GM12892 (cell line): ENCODE results near the gene MAN1A1.
A peak's percentile ranks its signal among the peaks of the same experiment; 100 is the strongest.

ENCODE experiments used
- DNase-seq: peaks from one replicate; pipeline ENCODE4 v3.0.0; 2011; ENCODE audit not compliant: insufficient read length
- FAIRE-seq: peaks from 2 replicates; lab custom pipeline; 2011; peaks lifted over from hg19 to GRCh38; lab: Jason Lieb, UNC
- POLR2A ChIP-seq: IDR thresholded peaks from 2 replicates; pipeline ENCODE4 v1.6.1; 2011; ENCODE audit warnings: low read depth, low read length, control low read depth
- POLR2AphosphoS5 ChIP-seq: IDR thresholded peaks from 2 replicates; pipeline ENCODE4 v1.6.1; 2011; ENCODE audit warnings: low read depth, low read length, control low read depth
- TAF1 ChIP-seq: IDR thresholded peaks from 2 replicates; pipeline ENCODE4 v1.6.1; 2011; ENCODE audit warnings: low read depth, mild to moderate bottlenecking, control low read depth, low read length, borderline replicate concordance

Gene MAN1A1

DNA sequence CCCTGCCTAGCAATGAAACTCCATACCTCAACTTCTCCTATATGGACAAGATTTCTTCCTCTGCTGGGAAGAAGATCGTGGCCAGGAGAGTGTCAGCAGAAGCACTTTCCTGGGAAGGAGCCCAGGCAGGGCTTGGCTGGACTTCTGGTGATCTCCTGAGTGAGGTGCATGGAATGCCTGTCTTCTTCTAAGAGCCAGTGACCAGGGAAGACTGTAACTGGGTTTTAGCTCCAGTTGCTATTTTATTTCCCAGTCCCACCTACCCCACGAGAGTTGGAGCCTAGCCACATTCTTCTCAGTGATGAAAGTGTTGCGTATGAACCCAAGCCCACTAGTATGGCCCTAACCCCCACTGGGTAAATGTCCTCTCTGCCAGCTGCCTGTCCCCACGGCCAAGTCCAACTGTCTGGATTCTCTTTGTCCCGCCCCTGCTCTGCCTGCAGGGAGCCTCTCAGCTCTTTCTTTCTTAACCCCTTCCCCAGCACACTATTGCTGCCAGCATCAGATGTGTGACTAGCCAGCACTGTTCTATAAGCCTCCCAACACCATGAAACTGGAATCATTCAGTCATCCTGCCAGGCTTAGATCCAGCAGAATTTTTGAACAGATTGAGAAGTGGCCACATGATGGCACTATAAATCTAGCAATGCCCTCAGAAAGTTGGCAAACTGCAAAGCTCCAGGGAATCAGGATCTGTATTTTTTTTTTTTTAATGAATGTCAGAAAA, 201.3 kb downstream of the MAN1A1 start:
- DNase-seq (no peak), FAIRE-seq (peak; percentile 69)
- TF ChIP-seq POLR2AphosphoS5 (no peak), POLR2A (no peak), TAF1 (no peak)

GRCh38 chr6:119147101-119148053, 202.2 kb downstream of the MAN1A1 start:
- DNase-seq: peak; percentile 38
- FAIRE-seq: no peak
- TF ChIP-seq TAF1: no peak

- DNase-seq (no peak), FAIRE-seq (no peak)
- TF ChIP-seq POLR2A (no peak), POLR2AphosphoS5 (no peak), TAF1 (no peak)
These were observed 204.4 kb downstream of the MAN1A1 start for GRCh38 chr6:119145111-119145510.

DNA sequence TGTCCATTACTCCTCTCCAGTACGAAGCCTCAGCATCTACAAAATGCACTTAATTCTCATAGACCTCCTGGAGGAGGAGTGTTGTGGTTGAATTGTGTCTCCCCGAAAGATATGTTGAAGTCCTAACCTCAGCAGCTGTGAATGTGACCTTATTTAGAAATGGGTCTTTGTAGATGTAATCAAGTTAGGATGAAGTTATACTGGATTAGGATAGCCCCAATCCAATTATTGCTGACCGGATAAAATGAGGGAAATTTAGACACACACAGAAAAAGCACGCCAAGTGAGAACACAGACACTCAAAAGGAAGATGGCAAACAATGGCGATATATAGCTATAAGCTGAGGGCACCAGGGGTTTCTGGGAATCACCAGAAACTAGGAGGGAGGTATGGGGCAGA, 206.9 kb downstream of the MAN1A1 start:
- TF ChIP-seq POLR2AphosphoS5 (no peak), TAF1 (no peak), POLR2A (no peak)
- DNase-seq (no peak), FAIRE-seq (no peak)

DNA sequence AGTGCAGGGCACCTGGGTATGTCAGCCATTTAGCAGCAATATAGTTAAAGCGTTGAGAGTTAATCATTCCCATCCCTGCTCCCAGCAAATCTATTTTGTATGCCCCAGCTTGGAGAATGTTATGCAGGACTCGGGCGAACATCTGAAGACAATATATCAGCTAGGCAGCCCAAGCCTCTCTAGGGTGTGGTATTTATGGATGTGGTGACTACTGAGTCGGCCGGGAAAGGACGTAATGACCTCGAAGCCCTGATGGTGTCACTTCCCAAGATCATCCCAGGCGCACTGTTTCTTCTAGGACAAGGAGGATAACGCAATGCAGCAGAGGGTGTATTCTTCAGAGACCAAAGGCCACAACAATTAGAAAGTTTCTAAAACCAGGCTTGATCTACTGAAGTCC, 207.5 kb downstream of the MAN1A1 start:
- no peak for TF ChIP-seq POLR2AphosphoS5
- no peak for TF ChIP-seq POLR2A
- no peak for TF ChIP-seq TAF1
- FAIRE-seq (no peak), DNase-seq (no peak)

- FAIRE-seq (no peak), DNase-seq (no peak)
- TF ChIP-seq TAF1 (no peak), POLR2AphosphoS5 (no peak), POLR2A (no peak)
These were observed 209.1 kb downstream of the MAN1A1 start for GRCh38 chr6:119140196-119141140.

DNA sequence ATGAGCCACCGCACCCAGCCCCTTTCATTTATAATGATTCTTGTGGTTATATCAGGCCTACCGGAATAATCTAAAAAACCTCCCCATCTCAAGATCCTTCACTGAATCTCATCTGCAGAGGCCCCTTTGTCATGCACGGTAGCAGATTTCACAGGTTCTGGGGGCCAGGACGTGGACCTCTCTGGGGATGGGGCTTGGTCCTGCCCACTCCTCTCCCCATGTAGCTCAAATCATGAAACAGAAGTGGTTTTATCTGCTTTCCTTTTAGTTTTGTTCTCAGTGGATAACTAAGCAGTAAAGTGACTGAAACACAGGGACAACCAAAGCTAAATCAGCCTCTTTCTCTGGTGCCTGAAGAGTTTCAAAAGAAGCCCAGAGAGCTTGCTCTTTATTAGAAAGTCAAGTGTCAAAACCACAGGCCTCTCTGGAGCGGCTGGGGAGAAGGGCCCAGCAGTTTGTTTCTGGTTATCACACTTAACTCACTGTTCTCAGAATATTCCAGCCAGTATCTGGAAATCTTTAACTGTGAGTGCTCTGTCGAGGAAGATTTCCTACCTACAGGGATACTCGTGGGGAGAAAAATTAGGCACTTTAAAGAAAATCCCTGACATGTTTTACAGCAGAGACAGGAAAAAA, 210.5 kb downstream of the MAN1A1 start:
- FAIRE-seq (no peak), DNase-seq (no peak)
- TF ChIP-seq POLR2AphosphoS5: no peak
- no peak for TF ChIP-seq TAF1
- no peak for TF ChIP-seq POLR2A

DNA sequence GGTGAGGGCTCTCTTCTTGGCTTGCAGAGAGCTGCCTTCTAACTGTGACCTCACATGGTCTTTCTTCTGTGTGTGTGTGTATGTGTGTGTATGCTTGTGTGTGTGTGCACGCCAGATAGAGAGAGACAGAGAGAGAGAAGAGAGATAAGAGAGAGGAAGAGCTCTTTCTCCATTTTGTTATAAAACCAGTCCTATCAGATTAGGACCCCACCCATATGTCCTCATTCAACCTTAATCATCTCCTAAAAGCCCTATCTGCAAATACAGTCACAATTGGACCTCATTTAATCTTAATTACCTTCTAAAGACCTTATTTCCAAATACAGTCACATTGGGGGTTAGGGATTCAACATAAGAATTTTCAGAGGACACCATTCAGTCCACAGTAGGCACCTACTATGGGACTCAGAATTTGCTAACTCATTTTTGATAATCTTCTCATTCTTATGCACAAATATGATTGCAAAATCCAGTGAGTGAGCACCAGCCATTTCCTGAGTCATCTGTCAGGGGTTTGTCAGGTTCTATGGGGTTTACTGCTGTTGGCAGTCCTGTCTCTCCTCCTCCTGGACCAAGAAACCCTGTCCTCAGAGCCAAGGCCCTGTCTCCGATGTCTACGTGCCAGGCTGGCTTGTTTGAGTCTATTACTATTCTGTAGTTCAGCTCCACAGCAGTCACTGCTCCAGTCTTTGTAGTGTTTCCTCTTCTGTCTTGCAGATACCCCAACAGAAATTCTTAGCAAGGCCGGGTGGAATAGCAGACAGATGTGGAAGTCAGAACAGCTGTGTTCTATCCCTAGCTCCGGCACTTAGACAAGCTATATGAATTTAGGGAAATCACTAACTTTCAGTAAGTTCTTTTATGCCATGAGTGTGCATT, 212.1 kb downstream of the MAN1A1 start:
- FAIRE-seq: no peak
- TF ChIP-seq POLR2A (no peak), POLR2AphosphoS5 (no peak), TAF1 (no peak)
- DNase-seq: no peak

DNA sequence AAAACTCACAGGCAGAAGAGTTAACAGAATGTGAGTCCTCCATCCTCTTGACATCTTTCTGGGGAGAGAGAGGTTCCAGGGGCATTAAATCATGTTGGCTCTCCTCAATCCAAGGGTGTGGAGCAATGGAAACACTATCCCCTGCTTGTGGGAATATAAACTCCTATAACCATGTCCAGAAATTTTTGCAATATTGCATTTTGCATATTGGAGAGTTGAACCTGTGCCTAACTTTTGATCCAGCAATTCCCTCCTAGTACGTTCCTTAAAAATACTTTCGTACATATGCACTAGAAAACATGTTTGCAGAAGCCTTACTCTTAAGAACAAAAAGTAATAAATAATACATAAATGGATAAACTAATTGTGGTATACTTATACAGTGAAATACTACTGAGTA, 214.8 kb downstream of the MAN1A1 start:
- FAIRE-seq (no peak), DNase-seq (no peak)
- TF ChIP-seq POLR2AphosphoS5: no peak
- no peak for TF ChIP-seq TAF1
- no peak for TF ChIP-seq POLR2A

- FAIRE-seq (no peak), DNase-seq (no peak)
- no peak for TF ChIP-seq POLR2A
- no peak for TF ChIP-seq TAF1
- no peak for TF ChIP-seq POLR2AphosphoS5
These were observed 216.2 kb downstream of the MAN1A1 start for GRCh38 chr6:119133400-119133799.
